K562 (cell line): ENCODE data around the gene HELZ. TPM values are rescaled to one million over a fixed set of nuclear protein-coding genes. Genes with fewer than 3 reads are reported as not detected.

Experiments used
- CTBP1 ChIP-seq: fragments of 450-650 bp; IDR thresholded peaks from 2 replicates; pipeline ENCODE4 v1.6.1; 2016; ENCODE audit warnings: borderline replicate concordance
- CTCF ChIP-seq, 3 experiments: IDR thresholded peaks in 2 of 3; conservative IDR thresholded peaks in 1 of 3; 2 replicates each; pipeline ENCODE4 v1.5.1; 2011 to 2012; ENCODE audit warnings: low read length in 3 of 3, mild to moderate bottlenecking in 3 of 3, control low read depth in 2 of 3, improper control_type of control experiment in 1 of 3, inconsistent platforms in 1 of 3, low read depth in 1 of 3, mixed read lengths in 1 of 3, moderate library complexity in 1 of 3; ENCODE audit not compliant: insufficient read depth in 2 of 3
- ESRRA ChIP-seq: fragments of 450-650 bp; IDR thresholded peaks from 2 replicates; pipeline ENCODE4 v1.6.1; 2014; ENCODE audit warnings: low read depth, mild to moderate bottlenecking, moderate library complexity, borderline replicate concordance
- EWSR1 ChIP-seq: fragments of 450-650 bp; IDR thresholded peaks from 2 replicates; pipeline ENCODE4 v1.6.1; 2018; ENCODE audit warnings: borderline replicate concordance, mild to moderate bottlenecking, low read depth, moderate library complexity; ENCODE audit not compliant: partially characterized antibody
- GABPB2 ChIP-seq: fragments of 250-450 bp; sonication (Bioruptor Pico); conservative IDR thresholded peaks from 2 replicates; pipeline ENCODE4 v1.5.1; 2021; ENCODE audit warnings: mild to moderate bottlenecking
- HDAC8 ChIP-seq: fragments of 450-650 bp; IDR thresholded peaks from 2 replicates; pipeline ENCODE4 v1.6.1; 2016; ENCODE audit warnings: mild to moderate bottlenecking, missing genetic modification characterization, moderate library complexity, missing compliant biosample characterization
- MEF2D ChIP-seq: conservative IDR thresholded peaks from 2 replicates; pipeline ENCODE4 v1.6.1; 2016; ENCODE audit warnings: low read depth, missing genetic modification characterization, missing compliant biosample characterization
- PML ChIP-seq: IDR thresholded peaks from 2 replicates; pipeline ENCODE4 v1.6.1; 2012; ENCODE audit warnings: low read length, inconsistent platforms
- RBM39 ChIP-seq: fragments of 200-400 bp; formaldehyde crosslinking; optimal IDR thresholded peaks from 2 replicates; pipeline ENCODE3; 2018; ENCODE audit warnings: low read depth, low read length
- SIN3A ChIP-seq, 2 experiments: fragments of 150-350 bp in 1 of 2; IDR thresholded peaks; 2 replicates each; pipeline ENCODE4 v1.6.1; 2011 to 2016; ENCODE audit warnings: borderline replicate concordance in 2 of 2, low read depth in 2 of 2, low read length in 2 of 2, mild to moderate bottlenecking in 2 of 2, moderate library complexity in 2 of 2; ENCODE audit not compliant: control insufficient read depth in 1 of 2
- SRSF7 ChIP-seq: fragments of 200-400 bp; formaldehyde crosslinking; optimal IDR thresholded peaks from 2 replicates; pipeline ENCODE3; 2017; ENCODE audit warnings: mild to moderate bottlenecking, low read depth, low read length
- TAL1 ChIP-seq: fragments of 450-650 bp; IDR thresholded peaks from 2 replicates; pipeline ENCODE4 v1.6.1; 2016; ENCODE audit warnings: mild to moderate bottlenecking
- ZNF431 ChIP-seq: sonication (generic); formaldehyde crosslinking; IDR thresholded peaks from 2 replicates; pipeline ENCODE4 v1.8.0; 2022; ENCODE audit warnings: mild to moderate bottlenecking, missing genetic modification reagents
- ZNF511 ChIP-seq: sonication (generic); formaldehyde crosslinking; IDR thresholded peaks from 2 replicates; pipeline ENCODE4 v1.8.0; 2022; ENCODE audit warnings: mild to moderate bottlenecking, missing genetic modification reagents
- polyA plus RNA-seq, 8 experiments: library from polyadenylated mRNA; depleted of rRNA in 4 of 8; stranded (reverse) in 5 of 8; unstranded in 3 of 8; fragments of >200 nt; fragmentation: Nextera tagmentation in 2 of 8; fragmentation: Illumina TruSeq in 1 of 8; extraction: Ambion mirVana in 2 of 8; extraction: Trizol in 1 of 8; gene quantifications; 2 replicates each; pipeline versions ENCODE4 v1.2.1 to v1.2.3, GENCODE V29; 2011 to 2014; ENCODE audit warnings: inconsistent platforms in 1 of 8, missing spikeins in 1 of 8
- total RNA-seq, 7 experiments: library from RNA; depleted of rRNA in 6 of 7; stranded (reverse); fragments of >200 nt in 6 of 7; fragmentation: Illumina TruSeq in 2 of 7; extraction: Trizol in 2 of 7; gene quantifications; 2 replicates each; pipeline versions ENCODE4 v1.2.1 to v1.2.3, GENCODE V29; 2011 to 2021; ENCODE audit warnings: low replicate concordance in 1 of 7
- TF ChIP-seq, protein P1 (sequence below), 2 experiments: fragments of 450-650 bp; formaldehyde crosslinking in 1 of 2; IDR thresholded peaks; 2 replicates each; pipeline versions ENCODE4 v1.4.0 to v1.6.1; 2014 to 2020; ENCODE audit warnings: mild to moderate bottlenecking in 2 of 2, borderline replicate concordance in 1 of 2, low read depth in 1 of 2
- TF ChIP-seq, protein P2 (sequence below): sonication (generic); formaldehyde crosslinking; IDR thresholded peaks from 2 replicates; pipeline ENCODE4 v1.8.0; 2023; ENCODE audit warnings: mild to moderate bottlenecking, missing genetic modification reagents

The HELZ gene
- total and polyA plus RNA-seq, 9 of the 15 experiments (the other 6 are each of a cell fraction or from before 2014, with no cell fraction given), result 5.2 to 39.8 (median 17.3) TPM

DNA sequence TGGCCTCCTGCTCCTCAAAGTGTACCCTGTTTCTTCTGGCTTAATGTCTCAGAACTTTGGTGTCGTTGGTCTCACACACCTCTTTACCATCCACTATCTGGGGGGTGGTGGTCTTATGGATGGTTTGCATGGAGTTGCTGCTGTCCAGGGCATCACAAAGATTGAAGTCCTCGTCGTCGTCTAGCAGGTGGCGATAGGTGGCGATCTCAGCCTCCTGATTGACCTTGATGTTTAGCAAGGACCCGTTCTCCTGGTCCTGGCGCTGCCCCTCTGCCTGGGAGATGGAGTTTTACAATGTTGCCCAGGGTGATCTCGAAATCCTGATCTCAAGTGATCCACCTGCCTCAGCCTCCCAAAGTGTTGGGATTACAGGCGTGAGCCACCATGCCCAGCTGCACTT lies 31.1 kb upstream of the HELZ start (continued):
- TF ChIP-seq, protein P1, sequence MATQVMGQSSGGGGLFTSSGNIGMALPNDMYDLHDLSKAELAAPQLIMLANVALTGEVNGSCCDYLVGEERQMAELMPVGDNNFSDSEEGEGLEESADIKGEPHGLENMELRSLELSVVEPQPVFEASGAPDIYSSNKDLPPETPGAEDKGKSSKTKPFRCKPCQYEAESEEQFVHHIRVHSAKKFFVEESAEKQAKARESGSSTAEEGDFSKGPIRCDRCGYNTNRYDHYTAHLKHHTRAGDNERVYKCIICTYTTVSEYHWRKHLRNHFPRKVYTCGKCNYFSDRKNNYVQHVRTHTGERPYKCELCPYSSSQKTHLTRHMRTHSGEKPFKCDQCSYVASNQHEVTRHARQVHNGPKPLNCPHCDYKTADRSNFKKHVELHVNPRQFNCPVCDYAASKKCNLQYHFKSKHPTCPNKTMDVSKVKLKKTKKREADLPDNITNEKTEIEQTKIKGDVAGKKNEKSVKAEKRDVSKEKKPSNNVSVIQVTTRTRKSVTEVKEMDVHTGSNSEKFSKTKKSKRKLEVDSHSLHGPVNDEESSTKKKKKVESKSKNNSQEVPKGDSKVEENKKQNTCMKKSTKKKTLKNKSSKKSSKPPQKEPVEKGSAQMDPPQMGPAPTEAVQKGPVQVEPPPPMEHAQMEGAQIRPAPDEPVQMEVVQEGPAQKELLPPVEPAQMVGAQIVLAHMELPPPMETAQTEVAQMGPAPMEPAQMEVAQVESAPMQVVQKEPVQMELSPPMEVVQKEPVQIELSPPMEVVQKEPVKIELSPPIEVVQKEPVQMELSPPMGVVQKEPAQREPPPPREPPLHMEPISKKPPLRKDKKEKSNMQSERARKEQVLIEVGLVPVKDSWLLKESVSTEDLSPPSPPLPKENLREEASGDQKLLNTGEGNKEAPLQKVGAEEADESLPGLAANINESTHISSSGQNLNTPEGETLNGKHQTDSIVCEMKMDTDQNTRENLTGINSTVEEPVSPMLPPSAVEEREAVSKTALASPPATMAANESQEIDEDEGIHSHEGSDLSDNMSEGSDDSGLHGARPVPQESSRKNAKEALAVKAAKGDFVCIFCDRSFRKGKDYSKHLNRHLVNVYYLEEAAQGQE (IDR thresholded peaks at IDR 0.05; ENCODE audit: borderline replicate concordance), result peak; percentile 24; the same call in 1 of the 2 replicates
- TF ChIP-seq, protein P1 (CRISPR knock-in tag; IDR thresholded peaks at IDR 0.05; ENCODE audit: low read depth), result no peak
- TF ChIP-seq, protein P2, sequence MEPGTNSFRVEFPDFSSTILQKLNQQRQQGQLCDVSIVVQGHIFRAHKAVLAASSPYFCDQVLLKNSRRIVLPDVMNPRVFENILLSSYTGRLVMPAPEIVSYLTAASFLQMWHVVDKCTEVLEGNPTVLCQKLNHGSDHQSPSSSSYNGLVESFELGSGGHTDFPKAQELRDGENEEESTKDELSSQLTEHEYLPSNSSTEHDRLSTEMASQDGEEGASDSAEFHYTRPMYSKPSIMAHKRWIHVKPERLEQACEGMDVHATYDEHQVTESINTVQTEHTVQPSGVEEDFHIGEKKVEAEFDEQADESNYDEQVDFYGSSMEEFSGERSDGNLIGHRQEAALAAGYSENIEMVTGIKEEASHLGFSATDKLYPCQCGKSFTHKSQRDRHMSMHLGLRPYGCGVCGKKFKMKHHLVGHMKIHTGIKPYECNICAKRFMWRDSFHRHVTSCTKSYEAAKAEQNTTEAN, result no peak
- no peak for TF ChIP-seq SIN3A (IDR thresholded peaks at IDR 0.05; ENCODE audit: borderline replicate concordance in 2 of 2, control insufficient read depth in 1 of 2, low read depth in 2 of 2, low read length in 2 of 2)
- TF ChIP-seq RBM39, result no peak
- no peak for TF ChIP-seq HDAC8 (tag)
- no peak for TF ChIP-seq ZNF511 (CRISPR knock-in tag)
- no peak for TF ChIP-seq SRSF7
- peak; percentile 66 for TF ChIP-seq ESRRA
- TF ChIP-seq PML, result no peak
- TF ChIP-seq GABPB2 (CRISPR knock-in tag), result no peak
- no peak for TF ChIP-seq MEF2D (tag)
- TF ChIP-seq TAL1, result no peak
- no peak for TF ChIP-seq ZNF431 (CRISPR knock-in tag)
- TF ChIP-seq CTBP1, result peak; percentile 36; the same call in 1 of the 2 replicates
- no peak for TF ChIP-seq EWSR1
- peak; percentile 45 to 57 (median 53); a peak in 5 of 6 replicates for TF ChIP-seq CTCF (IDR thresholded peaks at IDR 0.05 in 2 of 3, conservative IDR thresholded peaks at IDR 0.05 in 1 of 3; ENCODE audit: insufficient read depth in 2 of 3, low read depth in 1 of 3, low read length in 3 of 3)
